Left ventricle myocardium superior (tissue), 1 donor: ENCODE data around the gene ANGPT4. TPM values are rescaled to one million over a fixed set of nuclear protein-coding genes. Genes with fewer than 3 reads are reported as not detected.
"Not testable (repeated sequence)": the region's sequence is repeated elsewhere in the genome, so short reads cannot be mapped to it uniquely, and the experiment has no call there.

Experiments used
- ATAC-seq: fragments of 200-7000 bp; cut with Tn5 transposase; one replicate; pipeline ENCODE4 v1.9.1; 2020; ENCODE audit warnings: mild to moderate bottlenecking, moderate library complexity
- DNase-seq: peaks from one replicate; pipeline ENCODE4 v3.0.0-alpha.2; 2020
- intact Hi-C: fragments of 100-400 bp; cut with micrococcal nuclease; formaldehyde crosslinking; loops from one replicate; pipeline ENCODE4 v1.11.0; 2022
- total RNA-seq: library from RNA; stranded (reverse); fragmentation: NEBNext Ultra II Directional; extraction: Animal tissue kit (Norgen Biotek cat#: 25700); gene quantifications from one replicate; pipeline ENCODE4 v1.2.1, GENCODE V29; 2021
- donor health status: DM: no; HTN: yes; CAD: no; lungs with severe emphysema.

The ANGPT4 gene
- total RNA-seq, 1 donor from 2014 or later, result 0.05 TPM

DNA sequence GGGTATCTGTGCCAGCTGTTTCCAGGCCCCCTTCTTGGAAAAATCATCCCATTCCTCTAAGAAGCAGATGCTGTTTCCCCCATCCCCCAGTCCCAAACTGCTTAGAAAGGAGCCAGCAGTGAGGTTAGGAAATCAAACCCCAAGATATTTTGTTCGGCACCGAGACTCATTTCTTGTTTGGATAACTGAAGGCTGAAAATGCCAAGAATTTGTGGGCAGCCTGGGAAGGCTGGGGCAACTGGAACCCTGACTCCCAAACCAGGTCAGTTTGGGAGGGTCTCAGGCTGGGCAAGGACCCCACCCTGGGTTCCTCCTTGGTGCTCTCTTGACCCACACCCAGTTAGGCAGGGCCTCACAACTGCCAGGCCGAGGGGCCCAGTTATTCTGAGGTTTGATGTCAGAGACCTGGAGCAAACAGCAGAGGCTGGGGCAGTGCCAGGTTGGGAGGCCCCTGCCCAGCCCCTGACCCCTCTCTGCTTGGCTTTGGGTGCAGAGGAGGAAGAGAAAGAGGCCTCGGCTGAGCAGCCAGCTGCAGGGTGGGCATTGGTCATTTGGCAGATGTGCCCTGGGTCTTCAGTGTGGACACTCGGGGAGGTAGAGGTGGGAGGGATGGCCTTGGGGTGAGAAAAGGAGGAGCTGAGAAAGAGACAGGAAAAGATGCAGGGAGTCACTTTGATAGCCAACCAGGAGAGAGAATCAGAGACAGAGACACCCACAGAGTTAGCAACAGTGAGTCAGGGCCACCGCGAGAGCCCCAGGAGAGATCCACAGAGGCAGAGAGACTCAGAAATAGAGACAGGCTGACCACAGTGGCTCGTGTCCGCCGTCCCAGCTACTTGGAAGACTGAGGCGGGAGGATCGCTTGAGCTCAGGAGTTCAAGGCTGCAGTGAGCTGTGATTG is 5.0 kb downstream of the ANGPT4 start:
- ATAC-seq (peak; percentile 56), DNase-seq (no peak)
- intact Hi-C loops, result no loop called here

DNA sequence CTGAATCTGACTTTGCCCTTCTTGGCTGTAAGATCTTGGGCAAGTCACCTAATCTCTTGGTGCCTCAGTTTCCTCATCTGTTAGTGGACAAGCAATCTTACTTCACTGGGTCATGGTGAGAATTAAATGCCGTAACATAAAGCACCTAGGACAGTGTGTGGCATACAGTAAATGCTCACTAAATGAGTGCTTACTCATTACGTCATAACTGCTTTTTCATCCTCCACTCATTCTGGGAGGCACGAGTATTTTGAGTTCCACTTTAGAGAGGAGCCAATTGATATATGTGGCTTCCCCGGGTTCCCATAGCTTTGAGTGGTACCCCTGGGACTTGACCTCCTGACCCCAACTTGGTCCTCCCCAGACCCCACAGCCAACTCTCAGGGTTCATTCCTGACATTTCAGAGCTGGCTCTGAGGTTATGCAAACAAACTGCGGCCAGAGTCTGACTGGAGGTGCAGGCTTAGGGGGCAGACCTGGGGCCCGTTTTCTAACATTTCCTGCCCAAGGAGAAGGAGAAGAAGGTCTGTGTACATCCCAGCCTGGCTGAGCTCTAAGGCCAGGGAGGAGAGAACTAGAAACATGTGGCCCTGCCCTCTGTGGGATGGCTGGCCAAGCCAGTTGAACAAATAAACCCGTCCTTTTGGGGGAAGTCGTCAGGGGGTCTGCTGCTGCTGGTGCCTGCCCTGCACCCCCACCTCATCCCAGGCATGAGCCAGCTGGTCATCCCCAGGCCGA is 5.8 kb downstream of the ANGPT4 start:
- DNase-seq, result no peak
- ATAC-seq, result peak; percentile 56
- intact Hi-C loops, result no loop called here

DNA sequence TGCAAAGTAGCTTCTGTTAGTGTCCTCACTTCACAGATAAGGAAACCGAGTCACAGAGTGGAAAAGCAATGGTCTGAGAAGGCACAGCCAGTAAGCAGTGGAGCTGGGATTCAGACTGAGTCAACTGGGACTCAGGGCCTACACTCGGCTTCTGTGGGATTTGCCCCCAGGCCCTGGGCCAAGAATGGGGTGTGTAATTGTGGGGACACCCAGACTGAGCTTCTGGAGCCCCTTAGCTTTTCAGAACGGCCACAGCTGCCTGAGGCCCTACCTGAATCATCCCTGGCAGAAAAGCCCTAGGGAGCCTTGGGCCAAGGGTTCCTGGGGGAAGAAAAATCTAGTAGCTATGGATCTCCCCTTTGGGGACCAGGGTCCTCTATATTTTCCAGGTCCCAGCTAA is 6.5 kb downstream of the ANGPT4 start:
- no peak for ATAC-seq
- DNase-seq, result no peak
- intact Hi-C loops, result no loop called here

DNA sequence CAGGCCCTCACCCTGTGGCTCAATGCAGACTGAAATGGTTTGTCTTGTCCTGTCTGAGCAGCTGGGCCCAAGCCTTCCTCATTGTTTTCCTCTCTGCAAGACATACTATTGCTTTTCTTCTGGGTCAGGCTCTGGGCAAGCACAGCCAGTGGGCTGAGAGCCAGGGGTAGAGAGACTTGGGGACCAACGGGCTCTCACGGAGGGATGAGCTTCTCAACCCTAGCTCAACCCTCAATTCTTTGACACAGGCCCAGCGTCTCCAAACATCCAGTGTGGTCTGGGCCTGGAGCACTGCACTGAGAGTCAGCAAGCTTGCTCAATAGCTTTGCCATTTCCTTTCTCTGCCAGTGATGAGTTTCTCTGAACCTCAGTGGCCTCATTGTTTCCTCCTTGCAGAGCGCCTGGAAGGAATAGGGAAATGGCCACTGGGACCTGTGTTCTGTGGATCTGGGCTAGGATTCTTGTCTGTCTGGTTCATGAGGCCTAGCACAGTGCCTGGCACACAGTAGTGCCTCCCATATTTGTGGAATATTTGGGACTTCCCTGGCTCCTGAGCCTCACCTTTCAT is 9.3 kb downstream of the ANGPT4 start:
- peak; percentile 26 for ATAC-seq
- DNase-seq, result no peak
- intact Hi-C loops, result no loop called here

DNA sequence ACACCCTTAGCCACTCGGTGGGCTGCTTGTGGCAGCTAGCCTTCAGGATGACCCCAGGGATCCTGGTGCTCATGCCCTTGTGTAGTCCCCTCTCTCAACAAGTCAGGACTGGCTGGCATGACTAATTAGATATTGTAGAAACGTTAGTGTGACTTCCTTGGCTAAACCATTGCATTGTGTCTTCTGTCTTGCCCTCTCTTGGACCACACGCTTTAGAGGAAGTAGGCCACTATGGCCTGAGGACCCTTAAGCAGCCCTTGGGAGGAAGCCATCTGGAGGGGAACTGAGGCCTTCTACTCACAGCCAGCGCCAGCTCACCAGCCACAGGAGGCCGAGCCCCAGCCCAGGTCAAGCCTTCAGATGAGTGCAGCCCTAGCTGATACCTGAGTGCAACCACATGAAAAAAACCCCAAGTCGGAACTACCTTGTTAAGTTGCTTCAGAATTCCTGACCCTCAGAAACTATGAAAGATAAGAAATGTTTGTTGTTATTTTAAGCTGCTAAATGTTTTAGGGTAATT is 10.1 kb downstream of the ANGPT4 start:
- intact Hi-C loops, result no loop called here
- no peak for DNase-seq
- no peak for ATAC-seq

DNA sequence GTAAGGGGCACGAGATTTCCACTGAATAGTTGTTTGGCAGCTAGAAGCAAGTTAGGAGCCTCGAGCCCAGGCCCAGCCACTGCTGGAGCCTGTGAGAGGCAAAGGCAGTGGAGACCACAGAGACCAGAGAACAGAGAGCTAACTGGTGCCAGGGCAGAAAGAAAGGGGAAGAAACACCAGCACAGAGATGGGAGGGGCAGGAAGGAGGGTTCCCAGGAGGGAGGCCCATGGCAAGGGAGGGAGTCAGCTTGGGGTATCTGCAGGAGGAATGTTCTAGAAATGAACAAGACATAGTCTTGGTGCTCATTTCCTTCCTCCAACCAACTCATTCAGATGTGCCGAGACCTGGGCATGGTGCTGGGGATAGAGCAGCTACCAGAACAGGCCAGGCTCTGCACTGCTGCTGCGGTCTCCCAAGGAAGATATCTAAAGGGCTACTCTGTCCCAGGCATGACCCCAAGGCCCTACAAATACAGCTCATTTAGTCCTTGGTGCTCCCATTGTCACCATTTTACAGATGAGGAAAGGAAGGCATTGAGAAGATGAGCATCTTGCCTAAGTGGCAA is 10.7 kb downstream of the ANGPT4 start:
- DNase-seq, result no peak
- ATAC-seq, result peak; percentile 45
- intact Hi-C loops, result no loop called here

DNA sequence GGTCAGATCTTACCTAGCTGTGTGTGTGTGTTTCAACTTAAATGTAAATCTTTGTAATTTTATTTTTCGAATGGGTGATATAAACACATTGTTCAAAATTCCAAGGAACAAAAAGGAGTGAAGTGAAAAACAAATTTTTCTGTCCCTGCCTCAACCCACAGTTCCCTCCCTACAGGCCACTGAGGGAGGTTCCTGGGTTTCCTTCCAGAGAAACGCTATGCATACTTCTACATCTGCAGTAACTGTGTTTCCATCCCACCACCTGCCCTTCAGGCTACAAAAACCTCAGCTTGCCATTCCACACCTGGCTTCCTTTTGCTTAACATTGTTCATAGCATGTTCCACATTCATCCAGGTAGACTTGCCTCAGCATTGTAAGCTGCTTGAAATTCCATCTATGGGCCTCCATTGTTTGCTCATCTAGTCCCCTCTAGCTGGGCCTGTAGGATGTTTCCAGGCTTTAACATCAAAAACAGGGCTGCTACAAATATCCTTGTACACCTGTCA is 12.0 kb downstream of the ANGPT4 start:
- DNase-seq, result no peak
- intact Hi-C loops, result no loop called here
- ATAC-seq, result no peak

DNA sequence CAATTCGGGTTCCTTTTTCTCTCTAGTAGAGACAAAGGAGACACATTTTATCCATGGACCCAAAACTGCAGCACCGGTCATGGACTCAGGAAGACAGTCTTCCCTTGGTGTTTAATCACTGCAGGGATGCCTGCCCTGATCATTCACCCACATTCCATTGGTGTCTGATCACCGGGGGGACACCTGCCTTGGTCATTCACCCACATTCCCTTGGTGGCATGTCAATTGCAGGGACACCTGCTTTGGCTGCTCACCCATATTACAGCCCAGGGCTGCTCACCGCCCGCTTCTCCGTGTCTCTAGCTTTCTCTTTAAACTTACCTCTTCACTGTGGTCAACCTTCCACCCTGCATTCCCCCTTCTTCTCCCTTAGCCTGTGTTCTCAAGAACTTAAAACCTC is 18.7 kb downstream of the ANGPT4 start:
- DNase-seq, ATAC-seq, intact Hi-C loops: not testable (repeated sequence)

DNA sequence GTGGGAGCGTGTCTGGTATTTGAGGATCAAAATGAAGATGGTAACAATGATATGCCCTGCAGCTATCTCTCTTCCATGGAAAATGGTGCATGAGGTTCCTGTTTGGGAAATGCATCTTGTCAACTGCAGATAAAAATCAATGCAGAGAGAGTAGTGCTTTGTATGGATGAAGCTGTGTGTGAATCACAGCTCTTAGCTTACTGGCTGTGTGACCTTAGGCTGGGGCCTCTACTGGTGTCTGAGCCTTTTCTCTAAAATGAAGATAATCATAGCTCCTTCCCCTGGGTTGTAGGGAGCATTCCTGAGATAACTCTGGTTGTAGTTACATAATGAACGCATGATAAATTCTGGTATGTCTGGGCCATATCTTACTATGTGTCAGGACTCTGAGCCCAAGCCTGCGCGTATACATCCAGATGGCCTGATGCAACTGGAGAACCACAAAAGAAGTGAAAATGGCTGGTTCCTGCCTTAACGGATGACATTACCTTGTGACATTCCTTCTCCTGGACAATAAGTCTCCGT is 19.6 kb downstream of the ANGPT4 start:
- intact Hi-C loops, result no loop called here
- no peak for ATAC-seq
- no peak for DNase-seq

DNA sequence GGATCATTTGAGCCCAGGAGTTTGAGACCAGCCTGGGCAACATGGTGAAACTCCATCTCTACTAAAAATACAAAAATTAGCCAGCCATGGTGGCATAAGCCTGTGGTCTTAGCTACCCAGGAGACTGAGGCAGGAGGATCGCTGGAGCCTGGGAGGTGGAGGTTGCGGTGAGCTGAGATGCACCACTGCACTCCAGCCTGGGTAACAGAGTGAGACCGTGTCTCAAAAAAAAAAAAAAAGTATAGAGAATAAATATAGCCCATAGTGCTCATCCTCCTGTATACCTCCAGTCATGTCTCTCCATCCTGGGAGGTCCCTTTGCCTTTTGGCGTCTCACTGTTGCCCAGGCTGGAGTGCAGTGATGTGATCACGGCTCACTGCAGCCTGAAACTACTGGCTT is 23.8 kb downstream of the ANGPT4 start:
- intact Hi-C loops, DNase-seq: not testable (repeated sequence)

DNA sequence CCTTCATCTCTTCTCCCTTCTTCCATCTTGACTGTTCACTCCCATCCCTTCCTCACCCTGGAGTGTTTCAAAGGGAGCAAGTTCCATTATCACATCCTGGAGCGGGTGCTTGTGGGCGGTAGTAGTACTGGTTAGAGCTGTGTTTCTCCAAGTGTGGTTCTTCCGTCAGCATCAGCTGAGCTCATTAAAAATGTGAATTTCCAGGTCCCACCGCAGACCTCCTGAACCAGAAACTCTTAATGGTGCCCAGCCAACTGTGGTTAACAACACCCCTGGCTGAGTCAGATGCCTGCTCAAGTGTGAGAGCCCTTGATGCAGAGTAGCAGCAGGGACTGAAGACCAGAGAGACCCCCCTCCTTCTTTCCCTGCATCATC is 24.4 kb downstream of the ANGPT4 start:
- no peak for ATAC-seq
- no peak for DNase-seq
- intact Hi-C loops, result no loop called here

More for the DNA sequence above, 23.8 kb downstream of the ANGPT4 start:
- not testable (repeated sequence) for ATAC-seq

DNA sequence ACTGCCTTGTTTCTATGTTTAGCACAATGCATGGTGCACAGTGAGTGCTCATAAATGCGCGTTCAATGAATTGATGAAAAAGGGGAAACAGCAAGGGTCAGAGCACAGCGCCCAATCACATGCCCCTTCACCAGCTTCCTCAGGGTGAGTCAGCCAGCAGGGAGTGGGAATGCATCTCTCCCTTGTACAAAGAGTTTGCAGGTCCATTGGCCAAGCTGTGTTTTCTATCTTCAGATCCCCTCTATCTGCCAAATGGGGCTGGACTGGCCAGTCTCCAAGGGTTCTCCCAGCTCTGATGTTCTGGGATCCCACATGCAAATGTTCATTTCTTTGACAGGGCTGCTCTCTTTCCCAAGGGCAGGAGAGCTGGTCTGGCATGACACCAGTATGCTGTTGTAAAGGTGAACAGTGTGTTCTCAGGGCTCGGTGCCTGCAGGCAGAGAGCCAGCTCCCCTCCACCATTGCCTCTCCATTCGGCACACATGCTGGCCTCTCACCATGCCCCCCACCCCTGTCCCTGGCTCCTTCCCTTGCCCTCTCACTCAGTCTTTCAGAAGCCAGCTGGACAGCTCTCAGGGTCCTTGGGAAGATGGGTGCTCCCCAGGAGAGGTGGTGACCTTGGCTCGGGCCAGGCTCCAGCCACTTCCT is 25.0 kb downstream of the ANGPT4 start:
- ATAC-seq, result peak; percentile 94
- intact Hi-C loops, result no loop called here

DNA sequence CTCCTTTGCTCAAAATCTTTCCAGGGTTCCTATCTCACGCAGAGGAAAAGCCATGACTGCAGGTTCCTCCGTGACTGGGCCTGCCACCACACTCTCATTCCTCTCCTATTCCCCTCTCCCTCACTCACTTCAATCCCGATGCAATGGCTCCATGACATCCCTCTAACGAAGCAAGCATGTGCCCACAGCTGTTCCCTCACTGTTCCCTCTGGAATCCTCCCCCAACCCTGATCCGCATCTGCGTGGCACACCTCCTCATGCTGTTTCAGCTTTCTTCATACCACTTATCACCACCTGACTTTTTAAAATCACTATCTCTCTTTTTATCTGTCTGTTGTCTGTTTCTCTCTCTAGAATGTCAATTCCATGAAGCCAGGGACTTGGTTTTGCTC is 25.5 kb downstream of the ANGPT4 start:
- no peak for ATAC-seq
- no peak for DNase-seq
- intact Hi-C loops, result no loop called here

More for the DNA sequence above, 25.0 kb downstream of the ANGPT4 start:
- peak; percentile 83 for DNase-seq

DNA sequence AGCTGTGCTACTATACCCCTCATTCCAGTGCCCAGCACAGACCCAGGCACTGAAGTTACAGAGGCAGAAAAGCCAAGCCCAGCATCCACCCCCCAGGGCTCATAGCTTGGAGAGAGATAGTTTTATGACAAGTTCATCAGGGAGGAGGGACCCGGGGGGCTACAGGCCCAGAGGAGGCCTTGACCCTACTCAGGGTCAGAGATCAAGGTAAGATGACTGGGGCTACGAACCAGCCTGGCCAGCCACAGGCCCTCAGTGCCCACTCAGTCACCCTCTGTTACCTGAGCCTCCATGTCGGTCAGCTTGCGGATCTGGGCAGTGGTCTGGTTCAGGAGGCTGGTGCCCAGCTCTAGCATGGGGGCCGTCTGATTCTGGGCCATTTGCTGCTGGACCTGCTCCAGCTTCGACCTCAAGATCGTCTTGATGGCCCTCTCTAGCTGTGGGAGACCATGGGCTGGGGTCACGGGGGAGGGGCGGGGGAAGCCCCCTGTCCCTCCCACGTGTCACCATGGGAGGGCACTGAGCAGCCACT is 26.1 kb downstream of the ANGPT4 start:
- ATAC-seq (no peak), DNase-seq (no peak)
- intact Hi-C loops, result no loop called here

DNA sequence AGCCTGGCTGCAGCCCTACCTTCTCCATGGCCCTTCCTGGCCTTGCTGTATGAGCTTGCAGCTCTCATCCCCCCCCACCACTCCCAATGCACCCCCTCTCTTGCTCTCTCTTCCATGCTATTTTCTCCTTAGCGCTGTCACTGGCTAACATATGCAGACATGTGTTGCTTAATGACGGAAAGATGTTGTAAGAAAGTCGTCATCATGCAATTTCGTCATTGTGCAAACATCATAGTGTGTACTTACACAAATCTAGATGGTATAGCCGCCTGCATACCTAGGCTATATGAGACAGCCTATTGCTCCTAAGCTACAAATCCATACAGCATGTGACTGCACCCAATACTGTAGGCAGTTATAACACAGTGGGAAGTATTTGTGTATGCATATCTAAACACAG is 27.0 kb downstream of the ANGPT4 start:
- intact Hi-C loops, result no loop called here
- no peak for ATAC-seq
- no peak for DNase-seq

DNA sequence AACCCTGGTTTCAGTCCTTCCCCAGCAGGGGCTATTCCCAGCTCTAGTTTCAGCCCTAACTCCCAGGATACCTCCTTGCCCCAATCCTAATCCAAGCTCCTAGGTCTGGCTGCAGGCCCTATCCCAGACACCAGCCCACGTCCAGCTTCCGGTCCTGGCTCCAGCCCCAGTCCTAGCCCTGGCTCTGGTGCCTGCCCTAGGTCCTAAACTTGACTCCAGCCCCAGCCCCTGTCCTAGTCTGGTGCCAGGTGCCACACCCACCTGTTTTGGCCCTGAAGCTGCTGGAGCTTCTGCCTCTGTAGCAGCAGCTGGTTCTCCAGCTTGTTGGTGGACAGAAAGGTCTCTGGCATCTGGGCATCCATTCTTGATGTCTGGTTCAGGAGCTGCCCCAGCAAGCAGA is 28.1 kb downstream of the ANGPT4 start:
- intact Hi-C loops, result no loop called here
- DNase-seq (no peak), ATAC-seq (no peak)

DNA sequence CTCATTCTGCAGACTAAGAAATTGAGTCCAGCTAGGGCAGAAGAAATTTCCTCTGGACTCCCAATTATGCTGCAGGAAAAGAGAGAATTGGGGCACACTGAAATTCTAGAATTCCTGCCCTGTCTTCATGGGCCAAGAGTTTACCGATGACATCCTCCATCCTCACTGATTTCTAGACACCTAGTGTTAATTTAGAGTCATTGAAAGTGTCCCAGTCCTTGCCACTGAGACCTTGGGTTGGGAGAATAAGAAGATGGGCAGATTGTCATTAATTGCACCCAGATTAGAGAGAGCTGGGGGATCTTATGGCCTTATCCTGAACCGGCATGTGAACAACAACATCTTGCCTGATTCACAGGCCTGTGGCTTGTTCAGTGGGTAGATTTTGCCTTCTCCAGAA is 29.0 kb downstream of the ANGPT4 start:
- intact Hi-C loops, result no loop called here
- DNase-seq, result no peak
- ATAC-seq, result no peak
